PC-9 (cell line): ENCODE data around the gene ZRSR2. TPM values are rescaled to one million over a fixed set of nuclear protein-coding genes. Genes with fewer than 3 reads are reported as not detected.

Experiments
- BruUV-seq: library from RNA; stranded (reverse); fragments of 400-500 nt; replicated peaks from 2 replicates; lab custom pipeline; 2021; lab: Mats Ljungman, UMichigan
- CTCF ChIA-PET: fragments of 300-600 bp; sonication (Branson Sonifier 250); formaldehyde crosslinking; loops from one replicate; lab custom pipeline; 2022; ENCODE audit warnings: antibody characterized with exemption; lab: Charles Lee
- POLR2A ChIA-PET: fragments of 300-600 bp; sonication (Branson Sonifier 250); formaldehyde crosslinking; loops from one replicate; lab custom pipeline; 2022; ENCODE audit warnings: antibody characterized with exemption; ENCODE audit not compliant: unreplicated experiment; lab: Charles Lee
- DNase-seq, 2 experiments: peaks; one replicate each; pipeline versions ENCODE4 v3.0.0 to v3.0.0-alpha.2; 2015 to 2022; ENCODE audit warnings: mixed read lengths in 1 of 2
- H2AFZ ChIP-seq: fragments of 200-600 bp; sonication (generic); 2 replicates; pipeline ENCODE4 v1.8.1; 2017; ENCODE audit warnings: antibody characterized with exemption
- H3F3A ChIP-seq: fragments of 200-600 bp; sonication (generic); 2 replicates; pipeline ENCODE4 v1.8.1; 2017; ENCODE audit warnings: antibody characterized with exemption, mild to moderate bottlenecking, low read depth; ENCODE audit not compliant: insufficient read depth
- H3K27ac ChIP-seq: fragments of 200-600 bp; sonication (generic); 2 replicates; pipeline ENCODE4 v1.6.1; 2016; ENCODE audit warnings: mixed run types
- H3K27me3 ChIP-seq: fragments of 200-600 bp; sonication (generic); 2 replicates; pipeline ENCODE4 v1.6.1; 2016; ENCODE audit warnings: low read depth, mixed run types; ENCODE audit not compliant: insufficient read depth
- H3K36me3 ChIP-seq: fragments of 200-600 bp; sonication (generic); 2 replicates; pipeline ENCODE4 v1.6.1; 2016; ENCODE audit warnings: low read depth, mixed run types
- H3K4me1 ChIP-seq: fragments of 200-600 bp; sonication (generic); replicated peaks from 2 replicates; pipeline ENCODE4 v1.6.1; 2016; ENCODE audit warnings: mixed run types; ENCODE audit not compliant: insufficient read depth
- H3K4me2 ChIP-seq: fragments of 200-600 bp; sonication (generic); 2 replicates; pipeline ENCODE4 v1.6.1; 2017; ENCODE audit warnings: mixed run types
- H3K4me3 ChIP-seq: fragments of 200-600 bp; sonication (generic); 2 replicates; pipeline ENCODE4 v1.6.1; 2016; ENCODE audit warnings: mixed run types
- H3K79me2 ChIP-seq: fragments of 200-600 bp; sonication (generic); 2 replicates; pipeline ENCODE4 v1.6.1; 2017; ENCODE audit warnings: low read depth, mixed run types
- H3K9me2 ChIP-seq: fragments of 200-600 bp; sonication (generic); 2 replicates; pipeline ENCODE4 v1.8.1; 2017; ENCODE audit warnings: mild to moderate bottlenecking; ENCODE audit not compliant: insufficient read depth
- H3K9me3 ChIP-seq: fragments of 200-600 bp; sonication (generic); 2 replicates; pipeline ENCODE4 v1.8.1; 2016; ENCODE audit warnings: low read depth; ENCODE audit not compliant: insufficient read depth
- H4K20me1 ChIP-seq: fragments of 200-600 bp; sonication (generic); 2 replicates; pipeline ENCODE4 v1.8.1; 2017; ENCODE audit not compliant: insufficient read depth
- CTCF ChIP-seq: fragments of 200-600 bp; sonication (generic); conservative IDR thresholded peaks from 2 replicates; pipeline ENCODE4 v1.6.1; 2017; ENCODE audit warnings: mixed run types, antibody characterized with exemption, mild to moderate bottlenecking, moderate library complexity
- EZH2 ChIP-seq: fragments of 200-600 bp; sonication (generic); IDR thresholded peaks from 2 replicates; pipeline ENCODE4 v1.8.0; 2017; ENCODE audit warnings: antibody characterized with exemption, low read depth
- intact Hi-C: fragments of 100-400 bp; cut with micrococcal nuclease; formaldehyde crosslinking; loops from one replicate; pipeline ENCODE4 v1.10.0; 2022; ENCODE audit not compliant: unreplicated experiment
- total RNA-seq: library from RNA; stranded (reverse); gene quantifications from 2 replicates; pipeline ENCODE4 v1.2.3, GENCODE V29; 2021

ZRSR2 gene
- total RNA-seq, 1 experiment from 2014 or later, result 7.6 TPM

DNA sequence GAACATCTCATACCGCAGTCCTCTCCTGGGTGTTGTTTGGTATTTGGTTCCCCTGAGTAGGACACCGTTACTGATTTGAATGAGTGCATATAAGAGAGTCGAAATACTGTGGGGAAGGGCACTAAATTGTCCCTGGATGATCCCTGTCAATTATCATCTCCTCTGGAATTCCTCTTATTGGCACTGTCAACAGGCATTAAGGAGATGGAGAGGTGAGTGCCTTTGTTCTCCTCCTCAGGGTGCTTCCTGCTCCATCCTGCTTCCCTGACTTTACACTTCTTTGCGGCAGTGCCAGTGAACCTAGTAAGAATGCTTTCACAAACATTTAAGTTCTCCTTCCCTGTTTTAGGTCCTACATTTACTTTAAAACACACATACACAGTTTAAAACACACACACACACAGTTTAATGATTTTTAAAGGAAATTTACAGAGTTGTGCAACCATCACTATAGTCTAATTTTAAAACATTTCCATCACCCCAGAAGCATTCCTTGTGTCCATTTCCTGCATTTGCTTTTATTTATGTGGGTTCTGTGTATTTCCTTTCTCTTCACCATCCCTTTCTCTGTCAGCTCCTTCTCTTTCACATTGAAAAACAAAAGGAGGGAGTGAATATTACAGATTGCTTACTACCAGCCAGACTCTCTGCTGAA is 20.9 kb upstream of the ZRSR2 start:
- no TSS peak for BruUV-seq
- Histone ChIP-seq H3K4me2 (no peak overlapping the region), H3K79me2 (no peaks in the 10 kb centered on the region), H4K20me1 (no peaks in the 10 kb centered on the region), H3F3A (no peaks in the 10 kb centered on the region), H3K4me1 (no peaks in the 10 kb centered on the region), H3K36me3 (no peaks in the 10 kb centered on the region), H3K4me3 (no peak overlapping the region), H3K27me3 (no peaks in the 10 kb centered on the region), H3K27ac (no peak overlapping the region), H3K9me2 (no peaks in the 10 kb centered on the region), H2AFZ (no peak overlapping the region), H3K9me3 (no peaks in the 10 kb centered on the region)
- ChIA-PET CTCF (no interaction called here), POLR2A (no interaction called here)
- TF ChIP-seq CTCF, result no peak
- no peak for TF ChIP-seq EZH2
- DNase-seq, result no peak
- intact Hi-C loops, result no loop called here

GRCh38 chrX:15781961-15782699 is 8.2 kb upstream of the ZRSR2 start:
- no peaks in the 10 kb centered on the region for H3K9me2 ChIP-seq
- TF ChIP-seq CTCF (no peak), EZH2 (no peak)
- no peak overlapping the region for H3K27ac ChIP-seq
- no peaks in the 10 kb centered on the region for H3K79me2 ChIP-seq
- ChIA-PET POLR2A (no interaction called here), CTCF (no interaction called here)
- H2AFZ ChIP-seq, result no peak overlapping the region
- H3F3A ChIP-seq, result no peaks in the 10 kb centered on the region
- no peaks in the 10 kb centered on the region for H4K20me1 ChIP-seq
- H3K4me2 ChIP-seq, result no peak overlapping the region
- BruUV-seq, result no TSS peak
- intact Hi-C loops, result no loop called here
- no peaks in the 10 kb centered on the region; the same call in 1 of the 2 replicates for H3K36me3 ChIP-seq
- DNase-seq, result no peak
- H3K9me3 ChIP-seq, result no peaks in the 10 kb centered on the region
- H3K4me3 ChIP-seq, result no peak overlapping the region
- H3K4me1 ChIP-seq, result no peaks in the 10 kb centered on the region
- no peaks in the 10 kb centered on the region for H3K27me3 ChIP-seq

DNA sequence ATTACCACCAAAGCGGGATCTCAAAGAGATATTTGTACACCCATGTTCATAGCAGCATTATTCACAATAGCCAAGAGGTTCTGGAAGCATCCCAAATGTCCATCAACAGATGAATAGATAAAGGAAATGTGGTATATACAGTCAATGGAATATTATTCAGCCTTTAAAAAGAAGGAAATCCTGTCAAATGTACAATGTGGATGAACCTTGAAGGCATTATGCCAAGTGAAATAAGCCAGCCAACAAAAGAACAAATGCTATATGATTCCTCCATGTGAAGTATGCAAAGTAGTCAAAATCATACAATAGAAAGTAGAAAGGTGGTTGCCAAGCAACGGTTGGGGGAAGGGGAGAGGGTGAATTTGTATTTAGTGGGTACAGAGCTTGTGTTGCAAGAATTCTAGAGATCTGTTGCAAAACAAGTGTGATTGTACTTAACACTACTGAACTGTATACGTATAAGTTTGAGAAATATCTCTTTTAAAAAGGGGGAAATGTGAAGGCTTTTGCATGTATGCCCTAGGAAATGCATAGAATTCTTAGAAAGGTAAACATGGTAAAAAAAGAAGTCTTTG is 5.0 kb upstream of the ZRSR2 start:
- CTCF ChIA-PET, result no interaction called here
- no peaks in the 10 kb centered on the region for H3K27me3 ChIP-seq
- no peak overlapping the region for H3K4me3 ChIP-seq
- H3K36me3 ChIP-seq, result no peaks in the 10 kb centered on the region
- no peak overlapping the region for H3K27ac ChIP-seq
- H2AFZ ChIP-seq, result no peak overlapping the region
- no peaks in the 10 kb centered on the region for H4K20me1 ChIP-seq
- TF ChIP-seq CTCF, result no peak
- no peak for TF ChIP-seq EZH2
- no peaks in the 10 kb centered on the region for H3K9me3 ChIP-seq
- intact Hi-C loops, result no loop called here
- H3K79me2 ChIP-seq, result no peaks in the 10 kb centered on the region
- H3F3A ChIP-seq, result 0 out of 2 replicates have a peak, but pooled peaks cover 9% of the 10 kb centered on the region
- no peak overlapping the region for H3K4me2 ChIP-seq
- no peak for DNase-seq
- no peaks in the 10 kb centered on the region for H3K9me2 ChIP-seq
- BruUV-seq, result no TSS peak
- POLR2A ChIA-PET, result no interaction called here
- H3K4me1 ChIP-seq, result peaks cover 8% of the 10 kb centered on the region; the same call in 1 of the 2 replicates
